Urothelium cell line (cell line): ENCODE results near the gene SYTL3.
A peak's percentile ranks its signal among the peaks of the same experiment; 100 is the strongest.

ENCODE experiments used
- DNase-seq: peaks from one replicate; pipeline ENCODE4 v3.0.0; 2011; ENCODE audit warnings: low spot score, mixed read lengths
- FAIRE-seq: peaks from 2 replicates; lab custom pipeline; 2011; peaks lifted over from hg19 to GRCh38; lab: Jason Lieb, UNC

SYTL3 gene

GRCh38 chr6:158715330-158716311 lies 65.8 kb downstream of the SYTL3 start:
- FAIRE-seq (no peak), DNase-seq (no peak)

GRCh38 chr6:158717341-158718330 lies 67.8 kb downstream of the SYTL3 start:
- DNase-seq (no peak), FAIRE-seq (no peak)

GRCh38 chr6:158718461-158719046 lies 68.7 kb downstream of the SYTL3 start:
- DNase-seq (no peak), FAIRE-seq (no peak)

GRCh38 chr6:158722176-158722729 lies 72.4 kb downstream of the SYTL3 start:
- FAIRE-seq: no peak
- no peak for DNase-seq

- no peak for DNase-seq
- no peak for FAIRE-seq
These were observed 75.8 kb downstream of the SYTL3 start for GRCh38 chr6:158725704-158726103.

- FAIRE-seq (no peak), DNase-seq (no peak)
These were observed 80.2 kb downstream of the SYTL3 start for GRCh38 chr6:158729906-158730540.

- peak; percentile 88 for DNase-seq
- no peak for FAIRE-seq
These were observed 80.7 kb downstream of the SYTL3 start for GRCh38 chr6:158730541-158730907.

- FAIRE-seq: no peak
- no peak for DNase-seq
These were observed 85.2 kb downstream of the SYTL3 start for GRCh38 chr6:158735009-158735408.

GRCh38 chr6:158737082-158737709 lies 87.3 kb downstream of the SYTL3 start:
- DNase-seq: no peak
- no peak for FAIRE-seq

- DNase-seq (peak; percentile 68), FAIRE-seq (peak; percentile 59)
These were observed 88.1 kb downstream of the SYTL3 start for GRCh38 chr6:158737710-158738615.

- FAIRE-seq: no peak
These were observed 89.8 kb downstream of the SYTL3 start for GRCh38 chr6:158739673-158740072.

GRCh38 chr6:158743033-158743651 lies 93.3 kb downstream of the SYTL3 start:
- no peak for FAIRE-seq
- no peak for DNase-seq

More at GRCh38 chr6:158739673-158740072, 89.8 kb downstream of the SYTL3 start:
- DNase-seq: no peak

- FAIRE-seq: no peak
- no peak for DNase-seq
These were observed 95.2 kb downstream of the SYTL3 start for GRCh38 chr6:158744986-158745430.

- FAIRE-seq (no peak), DNase-seq (no peak)
These were observed 101.4 kb downstream of the SYTL3 start for GRCh38 chr6:158751224-158751623.

GRCh38 chr6:158751921-158752320 lies 102.1 kb downstream of the SYTL3 start:
- DNase-seq: no peak
- no peak for FAIRE-seq

- DNase-seq: no peak
- no peak for FAIRE-seq
These were observed 102.8 kb downstream of the SYTL3 start for GRCh38 chr6:158752613-158753012.

- no peak for FAIRE-seq
These were observed 104.0 kb downstream of the SYTL3 start for GRCh38 chr6:158753811-158754210.

GRCh38 chr6:158754738-158755137 lies 104.9 kb downstream of the SYTL3 start:
- DNase-seq (no peak), FAIRE-seq (no peak)

More at GRCh38 chr6:158753811-158754210, 104.0 kb downstream of the SYTL3 start:
- DNase-seq: no peak
